Measurements from ENCODE around the gene OVAAL. TPM values are rescaled to one million over a fixed set of nuclear protein-coding genes. Genes with fewer than 3 reads are reported as not detected.

OVAAL gene
- total and polyA plus RNA-seq, 9 of the 15 experiments (the other 6 are each of a cell fraction or from before 2014, with no cell fraction given), result 0.04 to 0.18 (median 0.08) TPM; not detected in 4

- TF ChIP-seq ZNF140 (CRISPR knock-in tag; IDR thresholded peaks at IDR 0.05), result no peak
- peak; percentile 48 for TF ChIP-seq JUND (IDR thresholded peaks at IDR 0.05; ENCODE audit: borderline replicate concordance, low read depth, low read length)
- TF ChIP-seq JUND (tag; IDR thresholded peaks at IDR 0.05; ENCODE audit: borderline replicate concordance, low read depth, low read length), result peak; percentile 12; the same call in 1 of the 3 replicates
- TF ChIP-seq CHD2 (IDR thresholded peaks at IDR 0.05; ENCODE audit: low read depth, low read length), result no peak
- no peak for TF ChIP-seq ZNF224 (CRISPR knock-in tag; IDR thresholded peaks at IDR 0.05)
- peak; percentile 73 for TF ChIP-seq NEUROD1 (IDR thresholded peaks at IDR 0.05; ENCODE audit: borderline replicate concordance, low read depth, low read length, partially characterized antibody)
- no peak for TF ChIP-seq SAFB2 (IDR thresholded peaks at IDR 0.05; ENCODE audit: borderline replicate concordance, low read depth, low read length, severe bottlenecking)
- TF ChIP-seq TFAP4 (CRISPR knock-in tag; IDR thresholded peaks at IDR 0.05; ENCODE audit: borderline replicate concordance), result 0 out of 2 replicates have a peak, but pooled peaks have one; percentile 4
- no peak for TF ChIP-seq HINFP (tag; conservative IDR thresholded peaks at IDR 0.05; ENCODE audit: low read depth)
- TF ChIP-seq ZSCAN29 (IDR thresholded peaks at IDR 0.05), result no peak
- TF ChIP-seq TCF3 (CRISPR knock-in tag; IDR thresholded peaks at IDR 0.05), result peak; percentile 98
- TF ChIP-seq HDAC6 (IDR thresholded peaks at IDR 0.05; ENCODE audit: low read depth, low read length), result no peak
- TF ChIP-seq E2F5 (CRISPR knock-in tag; IDR thresholded peaks at IDR 0.05), result no peak
- TF ChIP-seq TARDBP (IDR thresholded peaks at IDR 0.05), result no peak
- TF ChIP-seq, protein P1, sequence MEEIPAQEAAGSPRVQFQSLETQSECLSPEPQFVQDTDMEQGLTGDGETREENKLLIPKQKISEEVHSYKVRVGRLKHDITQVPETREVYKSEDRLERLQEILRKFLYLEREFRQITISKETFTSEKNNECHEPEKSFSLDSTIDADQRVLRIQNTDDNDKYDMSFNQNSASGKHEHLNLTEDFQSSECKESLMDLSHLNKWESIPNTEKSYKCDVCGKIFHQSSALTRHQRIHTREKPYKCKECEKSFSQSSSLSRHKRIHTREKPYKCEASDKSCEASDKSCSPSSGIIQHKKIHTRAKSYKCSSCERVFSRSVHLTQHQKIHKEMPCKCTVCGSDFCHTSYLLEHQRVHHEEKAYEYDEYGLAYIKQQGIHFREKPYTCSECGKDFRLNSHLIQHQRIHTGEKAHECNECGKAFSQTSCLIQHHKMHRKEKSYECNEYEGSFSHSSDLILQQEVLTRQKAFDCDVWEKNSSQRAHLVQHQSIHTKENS (CRISPR knock-in tag; IDR thresholded peaks at IDR 0.05), result no peak
- TF ChIP-seq, protein P2, sequence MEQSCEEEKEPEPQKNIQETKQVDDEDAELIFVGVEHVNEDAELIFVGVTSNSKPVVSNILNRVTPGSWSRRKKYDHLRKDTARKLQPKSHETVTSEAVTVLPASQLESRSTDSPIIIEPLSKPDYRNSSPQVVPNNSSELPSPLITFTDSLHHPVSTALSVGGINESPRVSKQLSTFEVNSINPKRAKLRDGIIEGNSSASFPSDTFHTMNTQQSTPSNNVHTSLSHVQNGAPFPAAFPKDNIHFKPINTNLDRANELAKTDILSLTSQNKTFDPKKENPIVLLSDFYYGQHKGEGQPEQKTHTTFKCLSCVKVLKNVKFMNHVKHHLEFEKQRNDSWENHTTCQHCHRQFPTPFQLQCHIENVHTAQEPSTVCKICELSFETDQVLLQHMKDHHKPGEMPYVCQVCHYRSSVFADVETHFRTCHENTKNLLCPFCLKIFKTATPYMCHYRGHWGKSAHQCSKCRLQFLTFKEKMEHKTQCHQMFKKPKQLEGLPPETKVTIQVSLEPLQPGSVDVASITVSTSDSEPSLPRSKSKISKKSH (CRISPR knock-in tag; IDR thresholded peaks at IDR 0.05), result no peak
- peak; percentile 31; the same call in 1 of the 2 replicates for TF ChIP-seq RB1 (IDR thresholded peaks at IDR 0.05; ENCODE audit: low read depth)
- no peak for TF ChIP-seq SIRT6 (IDR thresholded peaks at IDR 0.05; ENCODE audit: low read depth, low read length)
- no peak; the same call in 1 of the 2 replicates for TF ChIP-seq NR4A1 (CRISPR knock-in tag; IDR thresholded peaks at IDR 0.05)
- 0 out of 2 replicates have a peak, but pooled peaks have one; percentile 14 for TF ChIP-seq NR4A1 (tag; IDR thresholded peaks at IDR 0.05)
- TF ChIP-seq POLR2A (conservative IDR thresholded peaks at IDR 0.05), result no peak
- TF ChIP-seq KDM1A (IDR thresholded peaks at IDR 0.05), result peak; percentile 60 to 77; a peak in 3 of 4 replicates
Observed at GRCh38 chr1:180610556-180611015, 51.8 kb downstream of the OVAAL start (continued).
